Right lobe of liver (tissue), 6 donors: ENCODE measurements around the gene SH3BP4. TPM values are rescaled to one million over a fixed set of nuclear protein-coding genes. Genes with fewer than 3 reads are reported as not detected.

ENCODE experiments used
- ATAC-seq, 4 donors: fragments of 200-7000 bp; cut with Tn5 transposase; one replicate each; pipeline ENCODE4 v1.9.1; 2020; ENCODE audit warnings: mild to moderate bottlenecking in 4 of 4, moderate library complexity in 4 of 4
- DNase-seq, 3 donors: peaks; one replicate each; pipeline ENCODE4 v3.0.0-alpha.2; 2020
- H3K27ac ChIP-seq, 3 donors: fragments of 200-600 bp; one replicate each; pipeline ENCODE4 v1.8.0; 2022
- H3K27me3 ChIP-seq, 2 donors: fragments of 200-600 bp; one replicate each; pipeline ENCODE4 v1.8.0; 2022
- H3K36me3 ChIP-seq, 4 donors: fragments of 200-600 bp; sonication (generic) in 1 of 4; one replicate each; pipeline versions ENCODE4 v1.5.1 to v1.8.0; 2017 to 2022; ENCODE audit warnings: control low read depth in 1 of 4
- H3K4me1 ChIP-seq, 4 donors: fragments of 200-600 bp; sonication (generic) in 1 of 4; one replicate each; pipeline versions ENCODE4 v1.5.1 to v1.8.0; 2017 to 2022; ENCODE audit warnings: control low read depth in 1 of 4
- H3K4me3 ChIP-seq, 3 donors: fragments of 200-600 bp; one replicate each; pipeline ENCODE4 v1.8.0; 2022
- H3K9me3 ChIP-seq, 4 donors: fragments of 200-600 bp; sonication (generic) in 1 of 4; one replicate each; pipeline versions ENCODE4 v1.5.1 to v1.8.0; 2017 to 2022; ENCODE audit warnings: control low read depth in 1 of 4
- POLR2A ChIP-seq: fragments of 450-650 bp; IDR thresholded peaks from one replicate; pipeline ENCODE4 v1.6.1; 2017; ENCODE audit warnings: antibody characterized with exemption, mild to moderate bottlenecking
- WGBS: methylation state at CpG from one replicate; pipeline ENCODE4 v1.1.6; 2018; ENCODE audit warnings: low coverage, low lambda C conversion rate; ENCODE audit not compliant: insufficient coverage; ENCODE audit errors: missing lambda C conversion rate; 5-methylcytosine and 5-hydroxymethylcytosine counted together
- intact Hi-C, 2 donors: fragments of 100-400 bp; cut with DNase I; formaldehyde crosslinking; loops; one replicate each; pipeline versions ENCODE4 v1.11.2 to v1.14.1; 2022
- total RNA-seq, 6 experiments: library from RNA; depleted of rRNA in 2 of 6; stranded (reverse); fragments of >200 nt in 2 of 6; fragmentation: NEBNext Ultra II Directional in 3 of 6; extraction: Animal tissue kit (Norgen Biotek cat#: 25700) in 3 of 6; gene quantifications; one replicate each; pipeline versions ENCODE4 v1.1.0 to v1.2.4, GENCODE V29; 2016 to 2023
- TF ChIP-seq, protein P1 (sequence below), 4 donors: fragments of 200-600 bp in 3 of 4; fragments of 450-650 bp in 1 of 4; IDR thresholded peaks; one replicate each; pipeline versions ENCODE4 v1.5.1 to v1.8.0; 2016 to 2022; ENCODE audit warnings: antibody characterized with exemption in 4 of 4, mild to moderate bottlenecking in 2 of 4
- donor health status: DM: no; HTN: yes; CAD: no.
- donor health status: DM: no; HTN: no; CAD: no.
- donor health status: DM: no; HTN: no; CAD: no.
- donor health status: DM: no; HTN: yes; CAD: no.
- donor health status: DM: no; HTN: yes; CAD: no.

SH3BP4 gene
- total RNA-seq, 6 experiments from 2014 or later = 18.8 to 30.4 (median 26.3) TPM

DNA sequence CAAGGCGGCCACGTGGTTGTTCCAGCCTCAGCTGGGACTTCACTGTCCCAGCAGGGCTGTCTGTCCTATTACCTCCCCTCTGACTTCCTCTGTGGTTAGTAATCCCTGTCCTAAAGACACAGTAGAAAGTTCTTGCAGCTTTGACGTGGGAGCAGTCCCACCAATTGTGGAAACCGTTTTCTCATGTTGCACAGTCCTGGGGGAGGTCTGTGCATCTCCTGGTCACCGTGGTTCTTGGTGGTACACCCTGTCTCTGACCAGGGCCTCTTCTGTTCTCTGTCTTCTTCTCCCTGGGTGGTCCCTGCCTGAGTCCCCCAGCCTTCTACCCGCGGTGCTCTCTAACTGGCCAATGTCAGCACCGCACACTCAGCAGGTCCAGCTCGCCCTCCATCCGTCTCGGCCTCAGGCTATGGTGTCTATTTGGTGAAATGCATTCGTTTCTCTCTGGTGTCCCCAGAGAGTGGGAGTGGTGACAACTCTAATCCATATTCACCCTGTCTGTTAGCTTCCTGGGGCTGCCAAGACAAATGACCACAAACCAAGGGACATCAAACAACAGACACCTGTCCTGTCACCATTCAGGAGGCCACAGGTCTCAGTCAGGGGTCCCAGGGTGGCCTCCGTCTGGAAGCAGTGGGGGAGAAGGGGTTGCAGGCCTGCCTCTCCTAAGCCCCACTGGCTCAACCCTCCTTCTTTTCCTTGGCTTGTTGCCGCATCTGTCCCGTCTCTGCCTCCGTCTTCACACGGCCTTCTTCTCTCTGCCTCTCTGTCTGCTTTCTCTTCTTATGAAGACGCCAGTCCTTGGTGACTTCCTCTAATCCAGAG, 99.8 kb downstream of the SH3BP4 start:
- peak overlapping the region; percentile 52 to 90 (median 81) for H3K27ac ChIP-seq
- peaks cover 3 to 46% (median 21%) of the 10 kb centered on the region in 4 donors for H3K4me1 ChIP-seq
- TF ChIP-seq, protein P1, sequence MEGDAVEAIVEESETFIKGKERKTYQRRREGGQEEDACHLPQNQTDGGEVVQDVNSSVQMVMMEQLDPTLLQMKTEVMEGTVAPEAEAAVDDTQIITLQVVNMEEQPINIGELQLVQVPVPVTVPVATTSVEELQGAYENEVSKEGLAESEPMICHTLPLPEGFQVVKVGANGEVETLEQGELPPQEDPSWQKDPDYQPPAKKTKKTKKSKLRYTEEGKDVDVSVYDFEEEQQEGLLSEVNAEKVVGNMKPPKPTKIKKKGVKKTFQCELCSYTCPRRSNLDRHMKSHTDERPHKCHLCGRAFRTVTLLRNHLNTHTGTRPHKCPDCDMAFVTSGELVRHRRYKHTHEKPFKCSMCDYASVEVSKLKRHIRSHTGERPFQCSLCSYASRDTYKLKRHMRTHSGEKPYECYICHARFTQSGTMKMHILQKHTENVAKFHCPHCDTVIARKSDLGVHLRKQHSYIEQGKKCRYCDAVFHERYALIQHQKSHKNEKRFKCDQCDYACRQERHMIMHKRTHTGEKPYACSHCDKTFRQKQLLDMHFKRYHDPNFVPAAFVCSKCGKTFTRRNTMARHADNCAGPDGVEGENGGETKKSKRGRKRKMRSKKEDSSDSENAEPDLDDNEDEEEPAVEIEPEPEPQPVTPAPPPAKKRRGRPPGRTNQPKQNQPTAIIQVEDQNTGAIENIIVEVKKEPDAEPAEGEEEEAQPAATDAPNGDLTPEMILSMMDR (IDR thresholded peaks at IDR 0.05) = no peak
- no peak for TF ChIP-seq POLR2A
- H3K4me3 ChIP-seq = no peak overlapping the region
- WGBS = 65% methylated on average over 16 of the region's 18 CpGs
- peak in 2 of 4 donors; percentile 3 to 5 for ATAC-seq
- intact Hi-C loops = no loop called here
- peak in 1 of 3 donors; percentile 37 for DNase-seq
- no peaks in the 10 kb centered on the region for H3K27me3 ChIP-seq
- H3K36me3 ChIP-seq = peaks cover 0 to 18% (median 2%) of the 10 kb centered on the region in 4 donors
- no peaks in the 10 kb centered on the region for H3K9me3 ChIP-seq

DNA sequence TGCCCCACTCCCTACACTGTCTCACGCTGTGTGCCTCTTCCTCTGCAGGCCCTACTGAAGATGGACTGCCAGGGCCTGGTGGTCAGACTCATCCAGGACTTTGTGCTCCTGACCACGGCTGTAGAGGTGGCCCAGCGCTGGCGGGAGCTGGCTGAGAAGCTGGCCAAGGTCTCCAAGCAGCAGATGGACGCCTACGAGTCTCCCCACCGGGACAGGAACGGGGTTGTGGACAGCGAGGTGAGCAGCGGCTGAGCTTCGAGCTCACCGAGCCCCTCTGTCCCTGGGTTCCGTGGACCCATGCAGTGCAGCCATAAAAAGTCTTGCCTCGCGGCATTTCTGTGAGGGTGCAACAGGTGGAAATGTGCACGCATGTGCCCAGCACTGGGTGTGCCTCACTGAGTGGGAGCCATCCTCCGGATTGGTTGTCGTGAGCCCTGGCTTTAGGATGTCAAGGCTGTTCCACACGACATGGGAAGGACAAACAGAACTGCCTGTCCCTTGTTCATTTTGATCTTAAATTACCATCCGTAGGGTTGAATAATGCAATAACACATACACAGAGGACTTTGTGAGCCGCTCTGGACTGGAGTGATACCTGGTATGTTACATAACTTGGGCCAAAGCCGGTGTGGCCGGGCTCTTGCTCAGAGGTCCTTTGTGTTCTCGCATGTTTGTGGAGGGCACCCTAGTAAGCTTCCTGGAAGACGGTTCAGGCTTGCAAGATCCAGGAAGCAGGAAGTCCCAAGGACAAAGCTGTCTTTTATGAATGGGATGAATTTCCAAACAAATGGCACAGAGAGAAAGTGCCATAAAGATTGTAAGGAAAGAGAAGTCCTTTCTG, 100.9 kb downstream of the SH3BP4 start:
- WGBS = 60% methylated on average over 14 of the region's 25 CpGs
- peaks cover 3 to 46% (median 21%) of the 10 kb centered on the region in 4 donors for H3K4me1 ChIP-seq
- intact Hi-C loops = no loop called here

DNA sequence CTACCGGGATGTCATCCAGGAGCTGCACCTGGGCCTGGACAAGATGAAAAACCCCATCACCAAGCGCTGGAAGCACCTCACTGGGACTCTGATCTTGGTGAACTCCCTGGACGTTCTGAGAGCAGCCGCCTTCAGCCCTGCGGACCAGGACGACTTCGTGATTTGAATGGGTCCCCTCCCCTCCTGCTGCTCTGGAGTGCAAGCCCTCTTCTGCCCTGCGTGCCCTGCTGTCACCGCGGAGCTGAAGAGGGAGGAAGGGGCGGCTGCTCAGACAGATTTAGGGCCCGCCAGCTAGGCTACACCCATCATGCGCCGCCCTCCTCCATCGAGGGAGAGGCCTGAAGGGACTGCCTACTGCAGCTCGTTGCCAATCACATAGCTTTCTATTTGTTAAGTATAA, 101.8 kb downstream of the SH3BP4 start:
- H3K4me3 ChIP-seq = no peak overlapping the region
- intact Hi-C loops = no loop called here
- ATAC-seq (no peak), DNase-seq (peak in 1 of 3 donors; percentile 38)
- peaks cover 0 to 18% (median 1%) of the 10 kb centered on the region in 4 donors for H3K36me3 ChIP-seq
- TF ChIP-seq, protein P1 (IDR thresholded peaks at IDR 0.05) = no peak
- TF ChIP-seq POLR2A = no peak
- no peaks in the 10 kb centered on the region for H3K9me3 ChIP-seq
- 87% methylated on average over 10 of the region's 16 CpGs for WGBS
- H3K4me1 ChIP-seq = peaks cover 3 to 38% (median 17%) of the 10 kb centered on the region in 4 donors
- no peaks in the 10 kb centered on the region for H3K27me3 ChIP-seq
- H3K27ac ChIP-seq = peak overlapping the region in 1 of 3 donors; percentile 11

More for the DNA sequence above, 100.9 kb downstream of the SH3BP4 start:
- peaks cover 0 to 18% (median 1%) of the 10 kb centered on the region in 4 donors for H3K36me3 ChIP-seq
- DNase-seq (peak in 1 of 3 donors; percentile 69), ATAC-seq (peak in 3 of 4 donors; percentile 12 to 37 (median 18))
- peak overlapping the region in 2 of 3 donors; percentile 27 to 55 for H3K27ac ChIP-seq
- no peak for TF ChIP-seq POLR2A
- TF ChIP-seq, protein P1 (IDR thresholded peaks at IDR 0.05) = no peak
- no peaks in the 10 kb centered on the region for H3K27me3 ChIP-seq
- no peak overlapping the region for H3K4me3 ChIP-seq
- no peaks in the 10 kb centered on the region for H3K9me3 ChIP-seq

DNA sequence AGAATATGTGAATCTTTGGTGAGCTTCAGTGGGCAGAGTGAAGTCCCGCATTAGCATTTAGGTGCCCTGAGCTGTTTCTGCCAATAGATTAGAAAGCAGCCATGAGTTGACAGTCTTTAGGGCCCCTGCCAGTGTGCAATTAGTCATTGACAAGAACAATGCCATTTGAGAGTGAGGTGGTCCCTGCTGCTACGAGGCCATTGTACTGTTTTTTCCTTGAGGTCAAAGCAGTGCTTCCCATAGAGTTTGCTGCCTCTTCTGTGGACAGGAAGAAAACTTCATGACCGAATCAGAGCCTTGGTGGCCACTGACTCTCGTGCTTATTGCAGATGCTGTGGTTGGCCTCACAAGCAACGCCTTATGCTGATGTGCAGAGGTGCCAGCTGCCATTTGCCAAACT, 102.7 kb downstream of the SH3BP4 start:
- intact Hi-C loops = no loop called here
- Histone ChIP-seq H3K4me1 (peaks cover 3 to 30% (median 14%) of the 10 kb centered on the region in 4 donors), H3K27me3 (no peaks in the 10 kb centered on the region), H3K27ac (no peak overlapping the region), H3K9me3 (no peaks in the 10 kb centered on the region), H3K36me3 (peaks cover 0 to 18% (median 1%) of the 10 kb centered on the region in 4 donors), H3K4me3 (no peak overlapping the region)
- TF ChIP-seq, protein P1 (IDR thresholded peaks at IDR 0.05) = no peak
- no peak for TF ChIP-seq POLR2A
- DNase-seq (no peak), ATAC-seq (no peak)
- WGBS = 58% methylated on average over 3 of the region's 5 CpGs
